Left hindlimb (tissue), 1 donor: ENCODE measurements around the gene CLDND1.

Experiments used
- DNase-seq: peaks from one replicate; pipeline ENCODE4 v3.0.0-alpha.2; 2018

Gene CLDND1

DNA sequence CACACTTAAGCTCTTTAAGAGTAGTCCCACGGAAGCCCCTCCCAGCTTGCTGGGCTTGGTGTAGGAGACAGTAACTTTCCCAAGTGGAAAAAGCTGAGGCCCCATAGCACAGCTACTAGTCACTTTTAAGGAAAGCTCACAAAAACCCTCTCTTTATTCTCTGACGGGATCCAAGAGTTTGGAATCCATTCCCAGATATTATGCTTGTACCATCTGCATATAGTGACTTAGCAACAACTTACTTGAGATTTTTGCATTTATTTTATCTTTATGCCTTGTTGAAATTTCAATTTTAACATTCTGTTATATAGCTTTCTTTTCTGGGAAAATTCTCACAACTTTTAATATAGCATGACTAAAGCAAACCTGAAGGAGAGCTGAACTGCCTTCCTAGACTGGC, 28.5 kb upstream of the CLDND1 start:
- no peak for DNase-seq

DNA sequence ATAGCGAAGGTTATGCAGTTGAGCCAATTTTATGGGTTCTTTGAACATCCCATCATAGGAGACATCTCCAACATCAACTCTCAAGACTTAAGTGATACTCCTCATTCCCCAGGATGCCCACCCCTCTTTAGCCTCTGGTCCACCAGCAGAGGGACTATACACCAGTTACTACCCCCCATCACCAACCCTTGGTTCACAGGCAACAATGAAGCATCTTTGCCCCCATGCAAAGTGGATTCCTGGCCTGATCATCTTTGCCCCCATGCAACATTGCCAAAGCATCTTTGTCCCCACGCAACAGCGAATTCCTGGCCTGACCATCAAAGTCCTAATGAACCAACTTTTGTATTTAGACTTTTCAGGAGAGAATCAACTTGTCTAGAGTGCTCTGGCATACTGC, 28.1 kb upstream of the CLDND1 start:
- no peak for DNase-seq

DNA sequence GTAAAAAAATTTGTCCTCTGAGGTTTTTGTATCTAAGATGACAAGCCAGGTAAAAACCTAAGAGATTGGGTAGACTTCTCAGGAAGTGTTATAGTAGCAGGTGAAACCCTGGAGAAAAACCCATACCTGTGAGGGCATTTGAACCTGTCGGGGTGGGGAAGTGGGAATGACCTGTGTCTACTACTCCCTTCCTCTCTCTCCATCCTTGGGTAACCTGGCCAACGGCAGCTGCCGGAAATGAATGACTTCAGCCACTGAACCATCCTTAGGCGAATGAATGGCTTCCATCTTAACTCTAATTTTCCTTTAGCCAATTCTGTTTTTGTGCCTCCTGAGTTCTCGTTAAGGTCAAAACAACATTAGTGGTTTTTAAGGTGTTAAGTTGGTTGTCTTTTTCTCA, 25.8 kb upstream of the CLDND1 start:
- DNase-seq: no peak

DNA sequence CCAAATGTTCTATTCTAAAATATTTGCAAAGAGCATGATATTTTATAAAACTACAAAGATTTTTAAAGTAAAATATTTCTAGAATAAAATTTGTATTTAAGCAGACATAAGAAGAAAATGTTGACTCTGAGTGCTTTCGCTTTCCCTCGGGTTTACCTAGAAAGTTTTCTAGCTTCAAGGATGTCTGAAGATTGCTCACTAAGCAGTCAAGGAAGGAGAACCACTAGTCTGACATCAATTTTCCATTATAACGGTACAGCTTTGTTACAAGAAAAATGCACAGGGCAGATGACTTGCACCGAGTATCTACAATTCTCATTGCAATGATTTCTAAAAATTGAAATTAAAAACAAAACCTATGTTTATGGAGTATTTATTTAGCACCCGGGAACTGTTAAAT, 23.2 kb upstream of the CLDND1 start:
- no peak for DNase-seq

DNA sequence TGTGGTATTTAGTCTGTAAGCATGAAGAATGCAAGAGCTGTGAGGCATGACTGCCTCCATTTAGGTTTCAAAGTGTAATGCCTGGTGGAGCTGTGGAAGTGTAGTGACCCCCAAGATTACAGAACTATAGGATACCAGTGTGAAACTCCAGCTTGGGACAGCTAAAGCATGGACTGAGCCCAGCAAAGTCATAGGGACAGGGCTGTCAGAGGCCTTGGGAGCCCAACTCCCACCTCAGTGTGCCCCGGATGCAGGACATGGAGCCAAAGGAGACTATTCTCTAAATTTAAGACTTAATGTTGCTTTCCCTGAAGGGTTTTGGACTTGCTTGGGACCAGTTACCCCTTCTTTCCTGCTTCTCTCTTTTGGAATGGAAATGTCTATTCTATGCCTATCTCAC, 19.9 kb upstream of the CLDND1 start:
- DNase-seq: no peak

DNA sequence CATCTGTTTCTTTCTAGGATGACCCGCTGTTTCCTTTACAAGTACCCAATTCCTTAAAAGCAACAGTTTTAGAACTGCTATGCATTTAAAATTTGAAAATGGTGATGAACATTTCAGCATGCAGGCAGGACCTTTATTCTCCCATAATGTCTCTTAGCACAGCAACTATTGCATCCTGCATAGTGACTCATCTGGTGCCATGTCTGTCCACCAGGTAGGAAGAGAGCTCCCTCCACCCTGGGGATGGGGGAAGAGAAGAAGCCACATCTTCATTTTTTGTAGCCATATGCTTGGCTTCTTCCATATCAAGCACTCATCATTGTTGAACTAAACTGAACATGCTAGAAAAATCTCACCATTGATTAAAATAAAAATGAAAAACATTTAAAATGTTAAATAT, 19.0 kb upstream of the CLDND1 start:
- DNase-seq: no peak

DNA sequence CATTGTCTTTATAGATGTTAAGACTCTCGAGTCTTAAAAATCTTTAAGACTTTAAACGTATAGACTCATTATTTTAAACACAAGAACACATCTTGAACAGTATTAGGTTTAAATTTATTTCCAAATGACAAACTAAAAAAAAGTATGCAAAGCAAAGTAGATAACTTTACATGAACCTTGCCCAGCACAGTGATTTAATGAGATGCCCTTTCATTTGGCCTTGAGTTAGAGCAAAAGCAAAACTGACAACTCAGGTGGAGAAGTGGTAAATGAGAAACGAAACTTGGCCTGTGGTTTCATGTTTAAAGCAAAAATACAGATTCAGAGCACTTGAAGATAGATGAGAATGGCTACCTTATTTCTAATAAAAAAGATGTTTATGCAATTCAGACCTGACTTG, 17.6 kb upstream of the CLDND1 start:
- no peak for DNase-seq

DNA sequence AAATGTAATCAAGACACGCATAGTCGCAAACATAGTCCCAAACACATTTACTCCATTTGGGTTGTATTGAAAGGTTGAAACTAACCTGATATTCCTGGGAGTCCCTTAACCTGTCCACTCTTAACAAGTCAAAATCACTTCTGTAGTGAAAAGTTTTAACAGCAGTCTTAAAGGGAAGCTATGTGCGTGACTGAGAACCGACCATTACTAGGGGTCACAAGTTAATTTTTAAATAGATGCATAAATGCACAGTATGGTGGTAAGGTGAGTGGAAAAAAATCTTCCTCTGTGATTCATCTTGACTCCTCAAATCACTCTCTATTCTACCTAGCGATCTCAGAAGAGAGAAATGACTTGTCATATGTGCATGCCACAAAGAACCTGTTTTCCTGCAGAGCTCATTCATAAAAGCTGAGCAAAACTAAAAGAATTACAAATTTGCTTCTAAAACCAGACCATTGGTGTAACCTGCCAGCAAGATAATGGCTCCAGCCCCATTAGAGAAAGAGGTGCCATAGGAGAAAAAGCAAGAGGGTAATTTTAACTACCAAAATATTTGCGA, 13.8 kb upstream of the CLDND1 start:
- no peak for DNase-seq

DNA sequence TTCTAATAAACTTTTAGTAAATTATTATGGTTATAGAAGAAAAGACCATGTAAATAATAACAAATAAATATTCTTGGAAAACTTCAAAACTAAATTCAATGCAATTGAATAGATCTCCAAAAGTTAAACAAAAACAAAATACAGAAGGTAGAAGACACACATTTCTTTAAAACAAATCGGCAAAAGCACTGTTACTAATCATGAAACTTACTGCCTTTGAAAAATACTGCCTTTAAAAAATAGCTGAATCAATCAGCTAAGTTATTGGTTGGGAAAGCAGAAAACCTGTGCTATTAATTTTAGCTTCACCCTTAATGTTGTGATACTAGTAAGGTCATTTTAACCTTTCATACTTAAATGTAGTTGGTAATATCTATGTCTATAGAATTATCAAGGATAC, 12.0 kb upstream of the CLDND1 start:
- no peak for DNase-seq

DNA sequence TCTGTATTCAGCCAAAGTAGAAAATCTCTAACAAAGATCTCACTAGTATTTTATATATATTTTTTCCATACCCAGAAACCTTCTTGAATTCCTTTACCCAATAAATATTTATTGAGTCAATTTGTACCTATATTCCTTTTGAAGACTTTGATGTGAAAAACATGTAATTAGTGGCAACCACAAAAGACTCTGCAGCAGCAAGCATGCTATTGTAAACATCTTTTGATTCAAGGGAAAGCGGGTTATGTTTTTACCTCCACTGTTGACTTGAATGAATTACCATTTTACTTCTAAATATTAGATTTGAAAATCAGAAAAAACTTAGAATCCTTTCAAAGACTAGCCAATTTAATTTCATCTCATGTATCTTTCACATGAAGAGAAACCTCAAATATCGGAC, 11.5 kb upstream of the CLDND1 start:
- no peak for DNase-seq

DNA sequence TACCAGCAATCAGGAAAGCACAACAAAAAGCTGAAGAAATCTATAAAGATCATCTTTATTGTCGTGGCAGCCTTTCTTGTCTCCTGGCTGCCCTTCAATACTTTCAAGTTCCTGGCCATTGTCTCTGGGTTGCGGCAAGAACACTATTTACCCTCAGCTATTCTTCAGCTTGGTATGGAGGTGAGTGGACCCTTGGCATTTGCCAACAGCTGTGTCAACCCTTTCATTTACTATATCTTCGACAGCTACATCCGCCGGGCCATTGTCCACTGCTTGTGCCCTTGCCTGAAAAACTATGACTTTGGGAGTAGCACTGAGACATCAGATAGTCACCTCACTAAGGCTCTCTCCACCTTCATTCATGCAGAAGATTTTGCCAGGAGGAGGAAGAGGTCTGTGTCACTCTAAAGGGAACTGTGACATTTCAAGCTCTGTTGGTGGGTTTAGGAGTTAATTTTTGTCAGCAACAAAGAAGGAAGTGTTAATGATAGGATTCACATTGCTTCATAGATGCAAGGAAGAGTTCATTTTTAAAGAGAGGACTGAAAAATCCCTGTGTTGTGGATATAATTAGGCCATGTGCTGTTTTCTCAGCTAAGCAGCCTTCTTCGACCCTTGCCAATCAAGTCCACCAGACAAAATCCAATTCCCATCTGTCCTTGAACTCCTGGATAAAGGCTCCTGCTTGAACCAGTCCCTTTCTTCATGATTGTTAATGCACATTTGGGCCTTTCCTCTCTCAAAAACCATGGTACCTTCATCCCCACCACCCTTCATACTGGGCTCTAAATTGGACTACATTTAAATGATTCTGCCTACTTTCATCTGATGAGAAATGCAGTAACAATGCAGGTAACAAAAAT, 10.2 kb upstream of the CLDND1 start:
- DNase-seq: no peak

DNA sequence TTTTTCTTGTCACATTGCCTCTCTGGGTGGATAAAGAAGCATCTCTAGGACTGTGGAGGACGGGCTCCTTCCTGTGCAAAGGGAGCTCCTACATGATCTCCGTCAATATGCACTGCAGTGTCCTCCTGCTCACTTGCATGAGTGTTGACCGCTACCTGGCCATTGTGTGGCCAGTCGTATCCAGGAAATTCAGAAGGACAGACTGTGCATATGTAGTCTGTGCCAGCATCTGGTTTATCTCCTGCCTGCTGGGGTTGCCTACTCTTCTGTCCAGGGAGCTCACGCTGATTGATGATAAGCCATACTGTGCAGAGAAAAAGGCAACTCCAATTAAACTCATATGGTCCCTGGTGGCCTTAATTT, 9.6 kb upstream of the CLDND1 start:
- DNase-seq: no peak

DNA sequence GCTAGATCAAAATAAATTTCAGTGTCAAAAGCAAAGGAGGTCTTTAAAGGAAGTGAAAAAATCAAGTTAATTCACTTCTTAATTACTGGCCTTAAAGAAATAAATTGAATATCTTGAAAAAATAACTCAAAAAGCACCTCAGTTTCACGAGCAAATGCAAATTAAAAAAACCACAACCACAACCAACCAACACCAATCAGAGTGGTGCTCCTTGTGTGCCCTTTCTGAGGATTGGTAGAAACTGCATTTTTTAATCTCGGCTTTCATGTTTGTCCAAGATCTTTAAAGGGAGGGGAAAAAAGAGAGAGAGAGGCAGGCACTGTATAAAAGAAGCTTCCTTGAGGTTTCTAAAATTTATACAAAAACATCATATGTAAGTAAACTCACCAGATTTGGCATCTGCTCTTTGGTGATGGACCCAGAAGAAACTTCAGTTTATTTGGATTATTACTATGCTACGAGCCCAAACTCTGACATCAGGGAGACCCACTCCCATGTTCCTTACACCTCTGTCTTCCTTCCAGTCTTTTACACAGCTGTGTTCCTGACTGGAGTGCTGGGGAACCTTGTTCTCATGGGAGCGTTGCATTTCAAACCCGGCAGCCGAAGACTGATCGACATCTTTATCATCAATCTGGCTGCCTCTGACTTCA, 9.0 kb upstream of the CLDND1 start, which contains the start of gene GPR15:
TSS of gene GPR15 (plus strand) at position 357 of the 653 bp plus-strand sequence. CDS start at position 413, 56 bp downstream.
- DNase-seq: no peak

DNA sequence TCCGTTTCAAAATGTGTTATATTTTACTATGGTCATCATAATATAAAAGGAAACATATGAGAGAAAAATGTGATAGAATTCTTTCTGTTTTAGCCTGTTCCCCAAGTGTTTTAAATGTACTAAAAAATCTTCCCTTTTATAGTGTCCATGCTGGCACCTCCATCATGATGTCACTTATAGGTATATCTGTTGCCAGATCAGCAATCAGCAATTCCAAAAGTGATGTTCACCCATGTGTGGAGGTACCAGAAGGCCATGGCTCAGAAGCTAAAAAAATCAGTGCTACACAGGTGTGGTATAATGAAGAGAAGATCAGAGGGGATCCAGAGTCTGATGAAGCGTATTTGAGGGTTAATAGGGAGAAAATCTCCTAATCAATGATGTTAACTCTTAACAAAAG, 8.0 kb upstream of the CLDND1 start:
- no peak for DNase-seq

DNA sequence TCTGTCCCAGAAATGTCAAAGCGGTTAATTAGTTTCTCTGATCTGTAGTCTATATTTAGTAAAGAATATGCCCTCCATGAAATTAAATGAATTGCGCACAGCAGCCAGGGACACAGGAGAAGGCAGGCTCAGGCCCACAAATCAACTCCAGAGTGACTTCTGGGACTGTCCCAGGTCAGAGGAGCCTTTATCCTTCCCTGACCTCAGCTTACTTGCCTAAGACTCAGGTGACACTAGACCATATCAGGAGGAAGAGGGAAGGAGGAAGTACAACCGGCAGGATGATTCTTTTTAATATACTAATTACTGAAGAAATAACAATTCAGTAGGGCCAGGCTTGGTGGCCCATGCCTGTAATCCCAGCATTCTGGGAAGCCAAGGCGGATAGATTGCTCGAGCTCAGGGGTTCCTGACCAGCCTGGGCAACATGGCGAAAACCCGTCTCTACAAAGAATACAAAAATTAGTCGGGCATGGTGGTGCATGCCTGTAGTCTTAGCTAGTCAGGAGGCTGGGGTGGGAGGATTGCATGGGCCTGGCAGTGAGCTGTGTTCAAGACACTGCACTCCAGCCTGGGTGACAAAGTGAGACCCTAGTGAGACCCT, 7.3 kb upstream of the CLDND1 start:
- no peak for DNase-seq

DNA sequence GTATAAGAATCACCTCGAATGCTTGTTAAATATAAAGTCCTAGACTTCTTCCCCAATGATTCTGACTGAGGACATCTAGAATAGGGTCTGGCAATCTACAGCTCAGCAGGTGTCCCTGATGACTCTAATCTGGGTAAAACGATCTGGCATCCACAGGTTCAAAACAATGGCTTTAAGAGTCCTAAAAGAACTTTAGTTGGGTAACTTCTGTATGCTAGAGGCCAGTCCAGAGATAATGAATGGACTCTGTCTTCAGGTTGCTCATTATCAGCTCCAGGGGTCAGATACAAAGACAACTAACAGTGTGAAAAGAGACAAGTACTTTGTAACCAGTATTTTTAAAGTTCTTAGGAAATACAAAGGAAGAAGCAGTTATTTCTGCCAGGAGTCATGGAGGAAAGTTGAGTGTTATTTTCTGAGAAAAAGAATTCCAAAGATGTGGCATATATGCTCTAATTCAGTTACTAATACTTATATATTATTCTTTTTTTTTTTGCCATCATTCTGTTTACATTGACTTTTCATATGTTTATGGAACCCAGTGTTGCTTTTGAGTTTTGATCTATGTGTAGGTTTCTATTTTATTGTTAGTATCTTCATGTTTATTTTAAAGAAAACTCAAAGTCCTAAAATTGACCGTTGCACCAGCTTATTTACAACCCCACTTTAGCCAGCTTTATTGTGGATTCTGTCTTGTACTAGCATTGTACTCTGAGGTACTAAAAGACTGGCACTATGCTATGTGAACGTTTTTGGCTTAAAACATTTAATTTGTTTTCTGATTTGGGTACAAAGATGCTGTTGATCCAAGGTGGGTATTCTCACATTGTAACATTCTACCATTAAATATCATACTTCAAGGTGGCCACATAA, 6.0 kb upstream of the CLDND1 start:
- no peak for DNase-seq

DNA sequence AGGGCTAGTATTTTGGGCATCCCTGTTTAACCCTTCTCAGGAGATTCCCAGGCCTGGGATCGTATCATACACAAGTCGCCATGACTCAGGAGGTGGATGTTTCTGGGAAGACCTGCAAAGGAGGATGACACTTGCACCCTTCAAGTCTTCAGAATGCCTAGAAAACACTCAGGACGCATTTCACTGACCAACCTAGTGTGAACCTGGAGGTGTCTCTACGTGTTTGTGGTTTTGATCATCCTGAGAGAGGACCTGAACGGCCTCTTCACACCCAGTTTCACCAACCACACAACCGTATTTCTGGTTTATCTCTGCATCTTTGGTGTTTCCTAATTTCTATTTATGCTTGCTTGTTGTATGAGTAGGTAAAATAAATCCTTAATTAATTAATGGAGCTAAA, 2.8 kb upstream of the CLDND1 start:
- no peak for DNase-seq

DNA sequence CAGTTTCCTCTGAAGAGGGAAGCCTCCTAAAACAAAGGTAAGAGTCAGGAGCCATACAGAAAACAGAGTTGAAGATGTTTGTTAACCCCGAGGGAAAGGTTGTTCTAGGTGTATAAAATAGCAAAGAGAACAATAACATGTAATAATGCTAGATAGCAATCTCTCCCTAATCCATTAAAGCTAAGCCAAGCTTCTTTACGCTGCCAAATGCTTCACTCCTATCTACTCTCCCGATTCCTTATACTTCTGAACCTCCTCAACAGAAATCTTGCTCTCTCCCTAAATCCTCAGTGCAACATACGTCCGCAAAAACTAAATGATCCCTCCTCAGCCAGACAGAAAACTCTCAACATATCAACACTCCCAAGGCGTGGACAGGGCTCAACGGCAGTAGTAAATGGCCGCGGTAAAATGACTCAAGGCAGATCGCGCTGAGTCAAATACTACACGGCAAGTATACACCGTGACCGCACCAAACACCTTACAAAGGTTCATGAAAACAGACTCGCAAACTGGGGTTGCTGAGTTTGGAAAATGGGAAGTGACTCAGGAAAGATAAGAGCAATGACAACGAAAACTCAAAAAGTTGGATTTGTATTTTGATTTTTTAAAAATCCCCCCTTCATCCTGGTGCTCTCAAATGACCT, 682 bp downstream of the CLDND1 start:
- peak; percentile 46 for DNase-seq

DNA sequence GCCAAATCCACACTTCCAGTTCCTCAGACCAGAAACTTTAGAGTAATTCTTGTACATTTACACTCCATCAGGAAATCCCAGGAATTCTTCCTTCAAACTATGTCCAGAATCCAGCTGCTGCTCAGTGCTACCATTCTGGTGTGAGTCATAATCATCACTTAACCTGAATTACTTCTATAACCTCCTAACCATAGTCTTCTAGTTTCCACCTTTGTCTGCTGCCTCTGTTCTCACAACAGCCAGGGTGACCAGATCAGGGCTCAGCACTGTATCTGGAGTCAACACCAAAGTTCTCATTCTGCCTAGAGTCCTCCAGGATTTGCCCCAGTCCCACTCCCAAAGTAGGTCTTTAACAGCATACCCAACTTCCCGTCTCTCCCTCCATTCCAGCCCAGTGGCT, 3.4 kb downstream of the CLDND1 start:
- no peak for DNase-seq

DNA sequence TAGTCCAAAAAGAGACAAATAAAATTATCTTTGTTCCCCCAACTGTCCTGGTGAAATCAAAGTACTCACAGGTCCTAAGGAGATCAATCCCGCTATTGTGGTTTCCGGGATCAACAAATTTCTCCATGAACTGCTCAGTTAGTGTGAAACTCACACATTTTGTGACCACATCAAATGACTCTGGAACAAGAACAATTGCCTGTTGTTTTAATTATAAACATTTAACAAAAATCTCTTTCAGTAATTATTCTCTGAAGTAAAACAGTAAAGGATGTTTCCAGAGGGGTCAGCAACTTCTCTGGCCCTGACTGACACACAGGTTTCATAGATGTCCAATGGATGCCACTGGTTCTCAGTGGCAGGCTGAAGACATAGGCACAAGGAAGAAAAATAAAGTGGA, 3.9 kb downstream of the CLDND1 start:
- DNase-seq: no peak

DNA sequence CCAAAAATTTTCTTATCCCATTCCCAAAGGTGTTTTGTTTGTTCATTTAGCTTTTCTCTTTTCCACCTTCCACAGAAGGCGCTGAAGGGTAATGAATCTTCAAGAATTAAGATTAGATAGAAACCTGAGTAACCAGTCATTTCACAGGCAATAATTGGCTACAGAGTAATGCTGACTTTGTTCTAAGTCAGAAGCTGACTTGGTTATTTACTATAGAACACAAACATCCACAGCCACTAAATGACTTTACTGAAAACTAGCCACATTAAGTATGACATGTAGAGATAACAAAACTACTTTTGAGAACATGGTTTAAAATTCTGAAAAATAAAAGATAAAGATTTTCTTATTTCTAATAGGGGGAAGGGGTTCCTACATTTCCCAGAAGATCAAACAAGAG, 7.8 kb downstream of the CLDND1 start:
- no peak for DNase-seq

DNA sequence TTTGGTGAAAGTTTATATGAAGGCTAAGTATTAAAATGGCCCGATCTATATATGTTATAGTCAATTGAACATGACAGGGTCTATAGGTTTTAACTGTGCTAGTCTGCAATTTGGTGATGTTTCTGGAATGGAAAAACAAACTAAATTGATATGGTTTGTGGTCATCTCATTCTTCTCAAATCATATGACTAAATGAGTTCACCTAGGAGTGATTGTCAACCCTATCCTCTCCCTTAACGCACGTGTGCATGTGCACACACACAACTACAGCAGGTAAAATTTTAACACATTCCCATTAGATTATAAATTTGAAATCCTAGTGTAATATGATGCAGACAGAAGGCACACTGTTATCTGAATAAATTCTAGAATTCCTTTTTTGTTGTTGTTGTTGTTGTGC, 9.0 kb downstream of the CLDND1 start:
- no peak for DNase-seq
